ENCODE data around the gene INAFM2.
A peak's percentile ranks its signal among the peaks of the same experiment; 100 is the strongest.

Gene INAFM2

GRCh38 chr15:40281801-40282146 lies 41.7 kb upstream of the INAFM2 start:
- no peak for DNase-seq (ENCODE audit: insufficient read length)
- no peak for TF ChIP-seq TAF1 (IDR thresholded peaks at IDR 0.05; ENCODE audit: borderline replicate concordance, low read depth, low read length)
- TF ChIP-seq POLR2A (IDR thresholded peaks at IDR 0.05; ENCODE audit: low read depth, low read length) = no peak
- TF ChIP-seq POLR2AphosphoS5 (IDR thresholded peaks at IDR 0.05; ENCODE audit: low read depth, low read length) = no peak
- no peak for FAIRE-seq

GRCh38 chr15:40282147-40282868 lies 41.2 kb upstream of the INAFM2 start:
- FAIRE-seq = no peak

GRCh38 chr15:40282869-40283614 lies 40.5 kb upstream of the INAFM2 start, which contains the start of gene ANKRD63:
TSS of gene ANKRD63 (minus strand) at chr15:40283064. CDS start at chr15:40282586, 478 bp downstream.
- FAIRE-seq (no peak), DNase-seq (ENCODE audit: insufficient read length) (peak; percentile 68)
- TF ChIP-seq POLR2AphosphoS5 (IDR thresholded peaks at IDR 0.05; ENCODE audit: low read depth, low read length) = no peak
- TF ChIP-seq POLR2A (IDR thresholded peaks at IDR 0.05; ENCODE audit: low read depth, low read length) = no peak
- no peak for TF ChIP-seq TAF1 (IDR thresholded peaks at IDR 0.05; ENCODE audit: borderline replicate concordance, low read depth, low read length)

More at GRCh38 chr15:40282147-40282868, 41.2 kb upstream of the INAFM2 start:
- TF ChIP-seq TAF1 (IDR thresholded peaks at IDR 0.05; ENCODE audit: borderline replicate concordance, low read depth, low read length) = no peak
- no peak for TF ChIP-seq POLR2A (IDR thresholded peaks at IDR 0.05; ENCODE audit: low read depth, low read length)
- no peak for TF ChIP-seq POLR2AphosphoS5 (IDR thresholded peaks at IDR 0.05; ENCODE audit: low read depth, low read length)
- DNase-seq (ENCODE audit: insufficient read length) = peak; percentile 71

- no peak for DNase-seq (ENCODE audit: insufficient read length)
- no peak for FAIRE-seq
- TF ChIP-seq POLR2A (IDR thresholded peaks at IDR 0.05; ENCODE audit: low read depth, low read length) (no peak), TAF1 (IDR thresholded peaks at IDR 0.05; ENCODE audit: borderline replicate concordance, low read depth, low read length) (no peak), POLR2AphosphoS5 (IDR thresholded peaks at IDR 0.05; ENCODE audit: low read depth, low read length) (no peak)
Measured at GRCh38 chr15:40283615-40284300, 39.7 kb upstream of the INAFM2 start.

- TF ChIP-seq POLR2A (IDR thresholded peaks at IDR 0.05; ENCODE audit: low read depth, low read length) (no peak), TAF1 (IDR thresholded peaks at IDR 0.05; ENCODE audit: borderline replicate concordance, low read depth, low read length) (no peak), POLR2AphosphoS5 (IDR thresholded peaks at IDR 0.05; ENCODE audit: low read depth, low read length) (no peak)
- FAIRE-seq = no peak
- no peak for DNase-seq (ENCODE audit: insufficient read length)
Measured at GRCh38 chr15:40285151-40285550, 38.3 kb upstream of the INAFM2 start.

- DNase-seq (ENCODE audit: insufficient read length) (no peak), FAIRE-seq (no peak)
- no peak for TF ChIP-seq POLR2AphosphoS5 (IDR thresholded peaks at IDR 0.05; ENCODE audit: low read depth, low read length)
- TF ChIP-seq TAF1 (IDR thresholded peaks at IDR 0.05; ENCODE audit: borderline replicate concordance, low read depth, low read length) = no peak
- TF ChIP-seq POLR2A (IDR thresholded peaks at IDR 0.05; ENCODE audit: low read depth, low read length) = no peak
Measured at GRCh38 chr15:40285554-40286011, 37.9 kb upstream of the INAFM2 start.

GRCh38 chr15:40286061-40286532 lies 37.4 kb upstream of the INAFM2 start:
- FAIRE-seq (no peak), DNase-seq (ENCODE audit: insufficient read length) (no peak)
- TF ChIP-seq POLR2A (IDR thresholded peaks at IDR 0.05; ENCODE audit: low read depth, low read length) (no peak), TAF1 (IDR thresholded peaks at IDR 0.05; ENCODE audit: borderline replicate concordance, low read depth, low read length) (no peak), POLR2AphosphoS5 (IDR thresholded peaks at IDR 0.05; ENCODE audit: low read depth, low read length) (no peak)

- DNase-seq (ENCODE audit: insufficient read length) (no peak), FAIRE-seq (no peak)
- TF ChIP-seq POLR2A (IDR thresholded peaks at IDR 0.05; ENCODE audit: low read depth, low read length) = no peak
- TF ChIP-seq TAF1 (IDR thresholded peaks at IDR 0.05; ENCODE audit: borderline replicate concordance, low read depth, low read length) = no peak
- no peak for TF ChIP-seq POLR2AphosphoS5 (IDR thresholded peaks at IDR 0.05; ENCODE audit: low read depth, low read length)
Measured at GRCh38 chr15:40286794-40287193, 36.7 kb upstream of the INAFM2 start.

- no peak for TF ChIP-seq POLR2A (IDR thresholded peaks at IDR 0.05; ENCODE audit: low read depth, low read length)
- TF ChIP-seq TAF1 (IDR thresholded peaks at IDR 0.05; ENCODE audit: borderline replicate concordance, low read depth, low read length) = no peak
- TF ChIP-seq POLR2AphosphoS5 (IDR thresholded peaks at IDR 0.05; ENCODE audit: low read depth, low read length) = no peak
- DNase-seq (ENCODE audit: insufficient read length) = no peak
- FAIRE-seq = no peak
Measured at GRCh38 chr15:40287505-40287904, 36.0 kb upstream of the INAFM2 start.

- DNase-seq (ENCODE audit: insufficient read length) (no peak), FAIRE-seq (no peak)
- TF ChIP-seq POLR2A (IDR thresholded peaks at IDR 0.05; ENCODE audit: low read depth, low read length) = no peak
- no peak for TF ChIP-seq TAF1 (IDR thresholded peaks at IDR 0.05; ENCODE audit: borderline replicate concordance, low read depth, low read length)
- no peak for TF ChIP-seq POLR2AphosphoS5 (IDR thresholded peaks at IDR 0.05; ENCODE audit: low read depth, low read length)
Measured at GRCh38 chr15:40287968-40288367, 35.5 kb upstream of the INAFM2 start.

- DNase-seq (ENCODE audit: insufficient read length) = no peak
- no peak for FAIRE-seq
- TF ChIP-seq POLR2AphosphoS5 (IDR thresholded peaks at IDR 0.05; ENCODE audit: low read depth, low read length) (no peak), TAF1 (IDR thresholded peaks at IDR 0.05; ENCODE audit: borderline replicate concordance, low read depth, low read length) (no peak), POLR2A (IDR thresholded peaks at IDR 0.05; ENCODE audit: low read depth, low read length) (no peak)
Measured at GRCh38 chr15:40289140-40289775, 34.2 kb upstream of the INAFM2 start.
